Measurements from ENCODE around the gene TMC6. TPM values are rescaled to one million over a fixed set of nuclear protein-coding genes. Genes with fewer than 3 reads are reported as not detected.

TMC6 gene
- total RNA-seq, 1 donor from 2014 or later, result 6.9 TPM

DNA sequence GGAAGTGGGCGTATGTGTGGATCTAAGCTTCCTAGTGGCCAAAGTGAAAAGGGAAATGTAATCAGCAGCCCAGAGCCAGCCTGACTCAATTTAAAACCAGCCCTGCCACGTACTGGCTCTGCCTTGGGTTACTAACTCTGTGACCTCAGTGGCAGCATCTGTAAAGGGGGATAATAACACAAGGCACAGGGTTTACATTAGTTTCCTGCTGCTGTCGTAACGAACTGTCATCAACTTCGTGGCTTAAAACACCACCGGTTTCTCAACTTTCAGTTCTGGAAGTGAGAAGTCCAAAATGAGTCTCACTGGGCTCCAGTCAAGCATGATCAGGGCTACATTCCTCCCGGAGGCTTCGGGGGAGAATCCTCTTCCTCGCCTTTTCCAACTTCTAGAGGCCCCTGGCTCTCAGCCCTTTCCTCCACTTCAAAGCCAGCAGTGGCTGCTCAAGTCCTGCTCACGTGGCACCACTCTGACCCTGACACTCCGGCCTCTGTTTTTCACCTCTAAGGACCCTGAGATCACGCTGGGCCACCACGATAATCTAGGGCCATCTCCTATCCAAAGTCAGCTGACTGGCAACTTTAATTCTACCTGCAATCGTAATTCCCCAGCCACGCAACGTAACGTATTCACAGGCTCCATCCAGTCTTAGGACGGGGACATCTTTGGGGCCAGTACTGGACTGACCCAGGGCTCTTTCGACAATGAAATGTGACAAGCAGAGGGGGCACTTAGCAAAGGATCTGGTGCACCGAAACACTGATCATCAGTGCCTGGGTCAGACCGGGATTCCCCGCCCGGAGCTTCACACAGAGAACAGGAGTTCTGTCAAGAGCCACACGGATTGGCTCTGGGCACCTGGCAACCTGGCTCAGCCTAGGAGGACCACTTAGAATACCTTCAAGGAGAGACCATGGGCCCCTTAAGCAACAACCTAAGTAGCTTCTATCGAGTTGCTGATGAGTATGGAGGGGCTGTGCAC lies 14.5 kb downstream of the TMC6 start:
- no peaks in the 10 kb centered on the region for H3K79me2 ChIP-seq (ENCODE audit: low read depth)
- H3F3A ChIP-seq (ENCODE audit: low read depth), result no peaks in the 10 kb centered on the region
- H3K27ac Mint-ChIP-seq, result peak overlapping the region; percentile 38
- H3K36me3 ChIP-seq, result no peaks in the 10 kb centered on the region
- H3K4me1 Mint-ChIP-seq, result no peaks in the 10 kb centered on the region
- H3K4me3 ChIP-seq, result no peak overlapping the region
- H3K9ac ChIP-seq, result no peak overlapping the region
- H3K36me3 Mint-ChIP-seq, result no peaks in the 10 kb centered on the region
- H3K9me3 ChIP-seq (ENCODE audit: low read depth), result no peaks in the 10 kb centered on the region
- H3K27me3 ChIP-seq, result no peaks in the 10 kb centered on the region
- no peak overlapping the region for H3K4me2 ChIP-seq
- TF ChIP-seq EZH2 (IDR thresholded peaks at IDR 0.05), result no peak
- TF ChIP-seq, protein P1, sequence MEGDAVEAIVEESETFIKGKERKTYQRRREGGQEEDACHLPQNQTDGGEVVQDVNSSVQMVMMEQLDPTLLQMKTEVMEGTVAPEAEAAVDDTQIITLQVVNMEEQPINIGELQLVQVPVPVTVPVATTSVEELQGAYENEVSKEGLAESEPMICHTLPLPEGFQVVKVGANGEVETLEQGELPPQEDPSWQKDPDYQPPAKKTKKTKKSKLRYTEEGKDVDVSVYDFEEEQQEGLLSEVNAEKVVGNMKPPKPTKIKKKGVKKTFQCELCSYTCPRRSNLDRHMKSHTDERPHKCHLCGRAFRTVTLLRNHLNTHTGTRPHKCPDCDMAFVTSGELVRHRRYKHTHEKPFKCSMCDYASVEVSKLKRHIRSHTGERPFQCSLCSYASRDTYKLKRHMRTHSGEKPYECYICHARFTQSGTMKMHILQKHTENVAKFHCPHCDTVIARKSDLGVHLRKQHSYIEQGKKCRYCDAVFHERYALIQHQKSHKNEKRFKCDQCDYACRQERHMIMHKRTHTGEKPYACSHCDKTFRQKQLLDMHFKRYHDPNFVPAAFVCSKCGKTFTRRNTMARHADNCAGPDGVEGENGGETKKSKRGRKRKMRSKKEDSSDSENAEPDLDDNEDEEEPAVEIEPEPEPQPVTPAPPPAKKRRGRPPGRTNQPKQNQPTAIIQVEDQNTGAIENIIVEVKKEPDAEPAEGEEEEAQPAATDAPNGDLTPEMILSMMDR (IDR thresholded peaks at IDR 0.05), result no peak
- TF ChIP-seq EZH2phosphoT487 (IDR thresholded peaks at IDR 0.05), result no peak
- H3K4me1 ChIP-seq, result no peaks in the 10 kb centered on the region
- no peaks in the 10 kb centered on the region for H3K9me3 Mint-ChIP-seq
- H2AFZ ChIP-seq (replicated peaks), result no peak overlapping the region
- H4K20me1 ChIP-seq (ENCODE audit: low read depth), result no peaks in the 10 kb centered on the region
- no peak overlapping the region for H3K27ac ChIP-seq
- H3K27me3 Mint-ChIP-seq (ENCODE audit: insufficient read depth, low read depth), result peaks cover 4% of the 10 kb centered on the region
- DNase-seq (ENCODE audit: low spot score), result no peak
- no peak overlapping the region for H3K4me3 Mint-ChIP-seq

DNA sequence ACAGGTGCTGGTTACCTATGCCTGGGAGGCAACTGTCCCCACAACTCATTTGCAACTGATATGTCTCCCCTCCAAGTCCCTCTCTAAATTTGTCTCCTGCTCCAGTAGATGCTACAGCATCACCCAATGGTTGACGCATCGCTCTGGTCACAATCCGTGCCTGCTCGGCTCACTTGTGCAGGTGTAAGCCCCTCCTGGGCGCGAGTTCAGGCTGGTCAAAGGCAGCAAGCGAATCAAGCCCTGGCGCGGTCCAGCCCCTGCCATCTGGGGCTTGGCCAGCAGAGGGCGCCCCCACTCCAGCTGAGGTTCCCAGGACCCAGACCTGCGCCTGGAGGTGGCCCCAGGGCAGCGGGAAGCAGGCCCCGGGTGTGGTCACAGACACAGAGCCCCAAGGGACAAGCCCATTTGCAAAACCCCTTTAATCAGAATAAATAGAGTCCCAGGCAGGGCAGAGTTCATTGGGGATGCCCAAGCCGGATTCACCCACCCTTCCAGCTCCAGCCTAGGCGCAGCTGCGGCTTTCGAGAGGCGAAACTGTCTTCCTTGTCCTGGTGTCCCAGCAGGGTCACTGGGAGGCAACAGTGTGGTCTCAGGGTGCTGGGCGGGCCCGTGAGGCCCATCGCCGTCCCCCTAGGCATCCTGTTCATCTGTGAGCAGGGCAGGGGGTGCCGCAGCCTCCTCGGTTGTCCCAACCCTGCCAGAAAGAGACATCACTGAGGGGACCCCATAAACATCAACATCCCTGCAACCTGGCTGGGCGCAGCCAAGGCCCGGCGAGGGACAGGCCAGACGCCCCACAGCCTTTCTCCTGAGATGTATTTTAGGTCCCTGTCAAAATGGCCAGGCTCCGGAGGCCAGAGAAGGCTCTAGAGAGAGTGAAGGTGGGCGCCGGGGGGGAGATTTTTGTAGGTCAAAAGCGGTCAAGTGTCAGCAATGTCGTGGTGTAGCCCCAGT lies 15.8 kb downstream of the TMC6 start:
- H3K27me3 Mint-ChIP-seq (ENCODE audit: insufficient read depth, low read depth), result peaks cover 4% of the 10 kb centered on the region

More for the DNA sequence above, 15.8 kb downstream of the TMC6 start:
- no peaks in the 10 kb centered on the region for H3K27me3 ChIP-seq
- no peak overlapping the region for H2AFZ ChIP-seq (replicated peaks)
- no peak overlapping the region for H3K27ac ChIP-seq
- DNase-seq (ENCODE audit: low spot score), result peak; percentile 76
- Mint-ChIP-seq H3K4me3 (peak overlapping the region; percentile 36), H3K36me3 (peaks cover 3% of the 10 kb centered on the region), H3K4me1 (peaks cover 4% of the 10 kb centered on the region), H3K27ac (peak overlapping the region; percentile 61), H3K9me3 (no peaks in the 10 kb centered on the region)
- no peaks in the 10 kb centered on the region for H3K79me2 ChIP-seq (ENCODE audit: low read depth)
- no peaks in the 10 kb centered on the region for H3K36me3 ChIP-seq
- H3K4me1 ChIP-seq, result no peaks in the 10 kb centered on the region
- H3K4me3 ChIP-seq, result no peak overlapping the region
- TF ChIP-seq, protein P1 (IDR thresholded peaks at IDR 0.05), result peak; percentile 99
- TF ChIP-seq EZH2 (IDR thresholded peaks at IDR 0.05) (no peak), EZH2phosphoT487 (IDR thresholded peaks at IDR 0.05) (no peak)
- no peaks in the 10 kb centered on the region for H4K20me1 ChIP-seq (ENCODE audit: low read depth)
- no peak overlapping the region for H3K4me2 ChIP-seq
- no peaks in the 10 kb centered on the region for H3K9me3 ChIP-seq (ENCODE audit: low read depth)
- no peak overlapping the region for H3K9ac ChIP-seq
- H3F3A ChIP-seq (ENCODE audit: low read depth), result no peaks in the 10 kb centered on the region

Measured in neural progenitor cell (in vitro differentiated cells).